ENCODE measurements around the gene ATP13A5.

The ATP13A5 gene

GRCh38 chr3:193378706-193379105 lies at the start of gene ATP13A5:
ATP13A5 (minus strand) TSS chr3:193378753; CDS start chr3:193378725, 28 bp downstream.
- ChIA-PET CTCF (interaction anchor here (0.9 kb wide), 1 partner anchor 11 kb away, joined by 3 read pairs; no protein-coding TSS in a partner anchor), POLR2A (no interaction called here)
- no peak for TF ChIP-seq CTCF (IDR thresholded peaks at IDR 0.05; ENCODE audit: control extremely low read depth, extremely low read depth, low read depth, missing control alignments)
- no peak for DNase-seq (ENCODE audit: extremely low spot score)

GRCh38 chr3:193418576-193419373 lies 40.2 kb upstream of the ATP13A5 start:
- DNase-seq (ENCODE audit: extremely low spot score): no peak
- POLR2A ChIA-PET: no interaction called here
- TF ChIP-seq CTCF (IDR thresholded peaks at IDR 0.05; ENCODE audit: control extremely low read depth, extremely low read depth, low read depth, missing control alignments): no peak
- CTCF ChIA-PET: interaction anchor here (0.9 to 1.6 kb wide), 2 partner anchors 12 to 42 kb away, joined by 3 to 5 read pairs; no protein-coding TSS in a partner anchor

GRCh38 chr3:193416629-193417028 lies 38.1 kb upstream of the ATP13A5 start:
- CTCF ChIA-PET: no interaction called here
- POLR2A ChIA-PET: no interaction called here
- DNase-seq (ENCODE audit: extremely low spot score): no peak
- TF ChIP-seq CTCF (IDR thresholded peaks at IDR 0.05; ENCODE audit: control extremely low read depth, extremely low read depth, low read depth, missing control alignments): no peak

- ChIA-PET CTCF (no interaction called here), POLR2A (no interaction called here)
- DNase-seq (ENCODE audit: extremely low spot score): no peak
- no peak for TF ChIP-seq CTCF (IDR thresholded peaks at IDR 0.05; ENCODE audit: control extremely low read depth, extremely low read depth, low read depth, missing control alignments)
Observed at GRCh38 chr3:193407688-193408087, 29.1 kb upstream of the ATP13A5 start.

- no peak for DNase-seq (ENCODE audit: extremely low spot score)
- ChIA-PET CTCF (interaction anchor here (1.3 to 1.5 kb wide), 2 partner anchors 13 to 64 kb away, joined by 3 to 5 read pairs; no protein-coding TSS in a partner anchor), POLR2A (no interaction called here)
- no peak for TF ChIP-seq CTCF (IDR thresholded peaks at IDR 0.05; ENCODE audit: control extremely low read depth, extremely low read depth, low read depth, missing control alignments)
Observed at GRCh38 chr3:193407112-193407511, 28.6 kb upstream of the ATP13A5 start.

GRCh38 chr3:193403307-193403706 lies 24.8 kb upstream of the ATP13A5 start:
- TF ChIP-seq CTCF (IDR thresholded peaks at IDR 0.05; ENCODE audit: control extremely low read depth, extremely low read depth, low read depth, missing control alignments): no peak
- no peak for DNase-seq (ENCODE audit: extremely low spot score)
- ChIA-PET POLR2A (no interaction called here), CTCF (no interaction called here)

Measured in GM10248 (cell line).